SK-N-MC (cell line): Measurements from ENCODE around the gene PCED1A.

Source experiments
- EZH2 ChIP-seq: fragments of 200-600 bp; sonication (generic); IDR thresholded peaks from one replicate; pipeline ENCODE4 v1.6.1; 2017; ENCODE audit warnings: antibody characterized with exemption
- POLR2AphosphoS5 ChIP-seq: IDR thresholded peaks from 2 replicates; pipeline ENCODE4 v1.6.1; 2012; ENCODE audit warnings: mild to moderate bottlenecking, low read depth, low read length, borderline replicate concordance

DNA sequence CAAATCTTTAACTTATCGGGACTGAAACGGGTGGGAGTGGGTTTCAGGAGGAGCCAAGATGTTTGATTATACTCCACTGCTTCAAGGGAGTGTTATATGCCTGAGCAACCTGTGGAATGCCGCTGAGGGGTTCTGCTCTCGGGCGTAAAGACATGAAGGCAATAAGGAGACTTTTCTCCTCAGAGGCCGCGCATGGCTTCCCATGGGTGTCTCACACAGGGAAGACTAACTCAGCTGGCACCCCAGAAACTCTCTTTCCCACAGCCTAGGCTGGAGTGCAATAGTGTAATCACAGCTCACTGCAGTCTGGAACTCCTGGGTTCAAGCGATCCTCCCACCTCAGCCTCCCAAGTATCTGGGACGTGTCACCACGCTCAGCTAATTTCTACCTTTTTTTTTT is 30.8 kb downstream of the PCED1A start:
- no peak for TF ChIP-seq EZH2
- TF ChIP-seq POLR2AphosphoS5, result no peak
